Endodermal cell (in vitro differentiated cells): ENCODE data around the gene USF1. TPM values are rescaled to one million over a fixed set of nuclear protein-coding genes. Genes with fewer than 3 reads are reported as not detected.

ENCODE experiments used
- DNase-seq: peaks from one replicate; pipeline ENCODE4 v3.0.0-alpha.2; 2017
- H3K27ac ChIP-seq: 2 replicates; pipeline ENCODE4 v1.5.1; 2013; ENCODE audit warnings: mild to moderate bottlenecking, low read depth, low read length, moderate library complexity
- H3K27me3 ChIP-seq: 2 replicates; pipeline ENCODE4 v1.6.1; 2013; ENCODE audit warnings: mild to moderate bottlenecking, low read length, moderate library complexity; ENCODE audit not compliant: insufficient read depth, control insufficient read depth, poor library complexity, severe bottlenecking
- H3K36me3 ChIP-seq: 2 replicates; pipeline ENCODE4 v1.7.0; 2013; ENCODE audit warnings: mild to moderate bottlenecking, low read length, moderate library complexity; ENCODE audit not compliant: control insufficient read depth, insufficient read depth
- H3K4me1 ChIP-seq: one replicate; pipeline ENCODE4 v1.7.0; 2013; ENCODE audit warnings: low read length; ENCODE audit not compliant: control insufficient read depth, insufficient read depth
- H3K4me3 ChIP-seq: 2 replicates; pipeline ENCODE4 v1.5.1; 2013; ENCODE audit warnings: mild to moderate bottlenecking, low read length, moderate library complexity
- H3K9ac ChIP-seq: 2 replicates; pipeline ENCODE4 v1.6.1; 2013; ENCODE audit warnings: mild to moderate bottlenecking, low read length, moderate library complexity; ENCODE audit not compliant: poor library complexity, severe bottlenecking; ENCODE audit errors: extremely low read depth
- H3K9me3 ChIP-seq: 2 replicates; pipeline ENCODE4 v1.6.1; 2013; ENCODE audit warnings: mild to moderate bottlenecking, low read length, moderate library complexity; ENCODE audit not compliant: control insufficient read depth
- H3K27ac Mint-ChIP-seq: 2 replicates; pipeline ENCODE4 v1.8.0; 2020; ENCODE audit warnings: mixed read lengths
- H3K27me3 Mint-ChIP-seq: 2 replicates; pipeline ENCODE4 v1.8.0; 2021; ENCODE audit warnings: mild to moderate bottlenecking, mixed read lengths; ENCODE audit not compliant: insufficient read depth
- H3K36me3 Mint-ChIP-seq: 2 replicates; pipeline ENCODE4 v1.8.0; 2020; ENCODE audit warnings: low read depth, mixed read lengths
- H3K4me1 Mint-ChIP-seq: 2 replicates; pipeline ENCODE4 v1.8.0; 2020; ENCODE audit warnings: mixed read lengths
- H3K4me3 Mint-ChIP-seq: 2 replicates; pipeline ENCODE4 v1.8.0; 2020; ENCODE audit warnings: mild to moderate bottlenecking, moderate library complexity, mixed read lengths
- H3K9me3 Mint-ChIP-seq: 2 replicates; pipeline ENCODE4 v1.8.0; 2020; ENCODE audit warnings: mild to moderate bottlenecking, mixed read lengths
- CTCF ChIP-seq: fragments of 200-600 bp; sonication (generic); conservative IDR thresholded peaks from 2 replicates; pipeline ENCODE4 v1.5.0; 2021; ENCODE audit warnings: antibody characterized with exemption, mild to moderate bottlenecking
- WGBS, 2 experiments: methylation state at CpG; one replicate each; pipeline versions ENCODE4 v1.1.5 to v1.1.7; 2013; ENCODE audit warnings: missing lambda C conversion rate in 2 of 2, mixed read lengths in 1 of 2; ENCODE audit not compliant: insufficient coverage in 1 of 2, insufficient read length in 1 of 2; 5-methylcytosine and 5-hydroxymethylcytosine counted together
- total RNA-seq, 2 donors: library from RNA; stranded (reverse); fragmentation: NEBNext Ultra II Directional in 1 of 2; extraction: Animal tissue kit (Norgen Biotek cat#: 25700) in 1 of 2; gene quantifications; 2 replicates in 1 of 2; 3 replicates in 1 of 2; pipeline ENCODE4 v1.2.1, GENCODE V29; 2021

The USF1 gene
- total RNA-seq, 2 donors from 2014 or later, result 55.5 to 57.3 TPM

GRCh38 chr1:161054232-161054631 is 8.5 kb upstream of the USF1 start:
- H3K9me3 ChIP-seq, result no peaks in the 10 kb centered on the region
- no peak overlapping the region for H3K4me3 Mint-ChIP-seq
- H3K9ac ChIP-seq, result no peak overlapping the region
- DNase-seq, result no peak
- TF ChIP-seq CTCF, result no peak
- WGBS, 2 experiments, result 89 to 97% methylated on average over 4 of the region's 4 CpGs
- no peaks in the 10 kb centered on the region for H3K27me3 ChIP-seq
- H3K27me3 Mint-ChIP-seq, result peaks cover under 1% of the 10 kb centered on the region
- H3K4me3 ChIP-seq, result no peak overlapping the region
- no peaks in the 10 kb centered on the region for H3K36me3 Mint-ChIP-seq
- H3K9me3 Mint-ChIP-seq, result no peaks in the 10 kb centered on the region
- peaks cover 4% of the 10 kb centered on the region for H3K4me1 Mint-ChIP-seq
- no peaks in the 10 kb centered on the region for H3K36me3 ChIP-seq
- no peak overlapping the region for H3K27ac ChIP-seq
- H3K27ac Mint-ChIP-seq, result no peak overlapping the region
- no peaks in the 10 kb centered on the region for H3K4me1 ChIP-seq

DNA sequence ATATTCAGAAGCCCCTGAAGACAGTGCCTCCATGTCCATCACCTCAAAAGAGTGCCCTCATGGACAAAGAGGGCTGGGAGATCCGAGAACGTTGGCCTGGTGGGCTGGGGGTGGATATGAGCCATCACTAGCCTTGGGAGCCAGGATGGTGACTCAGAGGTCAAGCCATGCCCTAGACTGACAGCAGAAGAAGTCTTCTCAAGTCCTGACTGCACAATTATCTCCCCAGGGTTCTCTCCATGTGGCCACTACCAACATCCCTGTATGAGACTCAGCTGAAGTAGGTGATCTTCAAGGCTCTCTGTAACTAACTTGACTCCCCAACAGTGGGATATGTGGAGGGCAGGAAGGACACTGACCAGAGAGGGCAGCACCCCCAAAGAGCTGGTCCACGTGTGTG is 7.1 kb upstream of the USF1 start:
- TF ChIP-seq CTCF, result no peak
- H3K9me3 Mint-ChIP-seq, result no peaks in the 10 kb centered on the region
- H3K27ac ChIP-seq, result no peak overlapping the region
- H3K9me3 ChIP-seq, result no peaks in the 10 kb centered on the region
- 79 to 91% methylated on average over 3 of the region's 3 CpGs for WGBS, 2 experiments
- H3K27me3 ChIP-seq, result no peaks in the 10 kb centered on the region
- DNase-seq, result no peak
- H3K4me3 Mint-ChIP-seq, result no peak overlapping the region
- no peak overlapping the region for H3K4me3 ChIP-seq
- peaks cover 4% of the 10 kb centered on the region for H3K4me1 Mint-ChIP-seq
- H3K27ac Mint-ChIP-seq, result no peak overlapping the region
- no peak overlapping the region for H3K9ac ChIP-seq
- no peaks in the 10 kb centered on the region for H3K36me3 ChIP-seq
- peaks cover 14% of the 10 kb centered on the region for H3K27me3 Mint-ChIP-seq
- no peaks in the 10 kb centered on the region for H3K36me3 Mint-ChIP-seq
- H3K4me1 ChIP-seq, result no peaks in the 10 kb centered on the region

DNA sequence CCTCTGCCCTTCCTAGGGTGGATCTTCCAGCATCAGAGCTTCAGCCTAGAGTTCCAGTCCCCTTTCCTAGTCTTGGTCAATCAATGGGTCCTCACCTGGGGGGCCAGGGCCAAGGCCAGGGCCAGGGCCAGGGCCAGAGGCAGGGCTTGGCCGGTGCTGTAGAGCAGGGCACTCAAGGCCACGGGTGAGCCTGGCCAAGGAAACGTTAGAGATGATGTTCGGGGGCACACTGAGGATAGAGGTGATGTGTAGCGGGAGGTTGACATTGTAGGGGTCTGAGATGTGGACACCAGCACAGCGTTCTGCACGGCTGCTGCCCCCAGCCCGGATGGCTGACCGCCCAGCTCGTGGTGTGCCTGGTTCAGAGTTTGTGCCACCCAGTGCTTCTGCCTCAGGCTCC is 5.4 kb upstream of the USF1 start:
- H3K36me3 ChIP-seq, result no peaks in the 10 kb centered on the region
- no peak for DNase-seq
- H3K27me3 Mint-ChIP-seq, result peaks cover 22% of the 10 kb centered on the region
- no peak overlapping the region for H3K4me3 ChIP-seq
- peaks cover 9% of the 10 kb centered on the region for H3K4me1 ChIP-seq
- H3K4me1 Mint-ChIP-seq, result peaks cover 14% of the 10 kb centered on the region
- no peak overlapping the region for H3K9ac ChIP-seq
- H3K9me3 Mint-ChIP-seq, result peaks cover 12% of the 10 kb centered on the region
- TF ChIP-seq CTCF, result no peak
- no peaks in the 10 kb centered on the region for H3K9me3 ChIP-seq
- 93% methylated on average over 7 to 10 of the region's 10 CpGs for WGBS, 2 experiments
- no peak overlapping the region for H3K27ac Mint-ChIP-seq
- H3K27ac ChIP-seq, result no peak overlapping the region
- H3K36me3 Mint-ChIP-seq, result peaks cover 6% of the 10 kb centered on the region
- no peaks in the 10 kb centered on the region for H3K27me3 ChIP-seq
- H3K4me3 Mint-ChIP-seq, result no peak overlapping the region
